Muscle of arm (tissue), 12 donors: ENCODE measurements around the gene GRM5. TPM values are rescaled to one million over a fixed set of nuclear protein-coding genes. Genes with fewer than 3 reads are reported as not detected.
"Not testable (repeated sequence)": the region's sequence is repeated elsewhere in the genome, so short reads cannot be mapped to it uniquely, and the experiment has no call there.

Experiments used
- DNase-seq: peaks from one replicate; pipeline ENCODE4 v3.0.0-alpha.2; 2013
- polyA plus RNA-seq, 12 donors: library from polyadenylated mRNA; unstranded; fragments of 120-200 nt; gene quantifications; one replicate each; pipeline ENCODE4 v1.2.1, GENCODE V29; 2013; ENCODE audit not compliant: insufficient read length in 12 of 12

Gene GRM5
- polyA plus RNA-seq, 12 donors: 0.07 to 0.12 (median 0.07) TPM; not detected in 9

- DNase-seq: not testable (repeated sequence)
Observed at GRCh38 chr11:88838139-88838538, 227.6 kb downstream of the GRM5 start.

GRCh38 chr11:88835709-88836108 lies 230.1 kb downstream of the GRM5 start:
- not testable (repeated sequence) for DNase-seq

GRCh38 chr11:88831303-88831890 lies 234.4 kb downstream of the GRM5 start:
- no peak for DNase-seq

GRCh38 chr11:88827018-88827676 lies 238.6 kb downstream of the GRM5 start:
- DNase-seq: no peak

- DNase-seq: no peak
Observed at GRCh38 chr11:88819616-88820015, 246.2 kb downstream of the GRM5 start.

- no peak for DNase-seq
Observed at GRCh38 chr11:88818978-88819377, 246.8 kb downstream of the GRM5 start.

- no peak for DNase-seq
Observed at GRCh38 chr11:88815505-88815904, 250.3 kb downstream of the GRM5 start.

GRCh38 chr11:88814076-88814475 lies 251.7 kb downstream of the GRM5 start:
- no peak for DNase-seq

- DNase-seq: no peak
Observed at GRCh38 chr11:88813233-88813915, 252.4 kb downstream of the GRM5 start.

- DNase-seq: no peak
Observed at GRCh38 chr11:88810420-88811097, 255.2 kb downstream of the GRM5 start.

- DNase-seq: no peak
Observed at GRCh38 chr11:88809126-88809525, 256.7 kb downstream of the GRM5 start.

GRCh38 chr11:88807349-88807748 lies 258.4 kb downstream of the GRM5 start:
- DNase-seq: no peak

GRCh38 chr11:88806410-88806809 lies 259.4 kb downstream of the GRM5 start:
- no peak for DNase-seq

- DNase-seq: no peak
Observed at GRCh38 chr11:88801484-88802123, 264.2 kb downstream of the GRM5 start.

GRCh38 chr11:88799771-88800500 lies 265.8 kb downstream of the GRM5 start:
- peak; percentile 77 for DNase-seq

GRCh38 chr11:88790182-88790581 lies 275.6 kb downstream of the GRM5 start:
- no peak for DNase-seq

GRCh38 chr11:88779577-88779976 lies 286.2 kb downstream of the GRM5 start:
- no peak for DNase-seq

GRCh38 chr11:88770475-88771079 lies 295.2 kb downstream of the GRM5 start:
- no peak for DNase-seq

- DNase-seq: no peak
Observed at GRCh38 chr11:88744140-88744539, 321.6 kb downstream of the GRM5 start.

- DNase-seq: no peak
Observed at GRCh38 chr11:88739524-88739923, 326.3 kb downstream of the GRM5 start.

GRCh38 chr11:88709567-88709966 lies 356.2 kb downstream of the GRM5 start:
- no peak for DNase-seq
